ENCODE measurements around the gene CEACAM21.

Gene CEACAM21

GRCh38 chr19:41616792-41617621 is 41.0 kb downstream of the CEACAM21 start:
- DNase-seq: no peak

- no peak for DNase-seq
These were observed 42.2 kb downstream of the CEACAM21 start for GRCh38 chr19:41617941-41618730.

GRCh38 chr19:41619018-41619556 is 43.1 kb downstream of the CEACAM21 start:
- DNase-seq: no peak

- DNase-seq: no peak
These were observed 44.2 kb downstream of the CEACAM21 start for GRCh38 chr19:41620171-41620570.

GRCh38 chr19:41621226-41621625 is 45.3 kb downstream of the CEACAM21 start:
- DNase-seq: no peak

GRCh38 chr19:41621654-41622053 is 45.7 kb downstream of the CEACAM21 start:
- DNase-seq: no peak

- DNase-seq: no peak
These were observed 47.4 kb downstream of the CEACAM21 start for GRCh38 chr19:41623360-41623759.

- no peak for DNase-seq
These were observed 48.5 kb downstream of the CEACAM21 start for GRCh38 chr19:41624515-41624914.

GRCh38 chr19:41624937-41625336 is 49.0 kb downstream of the CEACAM21 start:
- DNase-seq: no peak

GRCh38 chr19:41626278-41626677 is 50.3 kb downstream of the CEACAM21 start:
- DNase-seq: no peak

GRCh38 chr19:41626877-41627276 is 50.9 kb downstream of the CEACAM21 start, which contains the start of gene CEACAM4:
Gene CEACAM4, minus strand, starts transcription at chr19:41627074. Its CDS starts 111 bp downstream, at chr19:41626963.
- peak in 2 of 56 donors; percentile 9 to 12 for DNase-seq

- DNase-seq: no peak
These were observed 52.2 kb downstream of the CEACAM21 start for GRCh38 chr19:41627966-41628675.
